GM18909 (cell line): Measurements from ENCODE around the gene GIMAP4.
"Not testable (repeated sequence)": the region's sequence is repeated elsewhere in the genome, so short reads cannot be mapped to it uniquely, and the experiment has no call there.

Experiments used
- ATAC-seq: cut with Tn5 transposase; IDR thresholded peaks from one replicate; pipeline ENCODE4 v1.9.1; 2021; ENCODE audit warnings: mild to moderate bottlenecking; ENCODE audit not compliant: unreplicated experiment, poor library complexity

Gene GIMAP4

DNA sequence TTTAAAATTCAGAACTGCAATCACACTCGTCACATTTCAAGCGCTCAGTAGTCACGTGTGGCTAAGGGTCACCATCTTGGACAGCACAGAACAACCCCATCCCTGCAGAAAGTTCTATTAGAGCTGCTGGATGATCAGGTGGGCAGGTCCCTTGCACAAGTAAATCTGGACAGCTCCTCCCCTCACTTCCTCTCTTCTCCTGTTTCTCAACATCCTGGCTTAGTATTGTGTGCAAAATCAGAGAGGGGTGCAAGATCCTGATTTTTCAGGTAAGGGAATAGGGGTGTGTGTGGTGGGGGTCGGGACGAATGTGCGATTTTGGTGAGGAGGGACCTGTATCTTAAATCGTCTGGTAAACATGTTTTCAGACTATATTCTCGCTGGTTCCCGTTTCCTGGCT is at the start of gene GIMAP4:
TSS of gene GIMAP4 (plus strand) at position 222 of the 400 bp plus-strand sequence. CDS start 2,512 bp downstream, outside the sequence.
- no peak for ATAC-seq

GRCh38 chr7:150519310-150519709 is 47.9 kb upstream of the GIMAP4 start:
- no peak for ATAC-seq

DNA sequence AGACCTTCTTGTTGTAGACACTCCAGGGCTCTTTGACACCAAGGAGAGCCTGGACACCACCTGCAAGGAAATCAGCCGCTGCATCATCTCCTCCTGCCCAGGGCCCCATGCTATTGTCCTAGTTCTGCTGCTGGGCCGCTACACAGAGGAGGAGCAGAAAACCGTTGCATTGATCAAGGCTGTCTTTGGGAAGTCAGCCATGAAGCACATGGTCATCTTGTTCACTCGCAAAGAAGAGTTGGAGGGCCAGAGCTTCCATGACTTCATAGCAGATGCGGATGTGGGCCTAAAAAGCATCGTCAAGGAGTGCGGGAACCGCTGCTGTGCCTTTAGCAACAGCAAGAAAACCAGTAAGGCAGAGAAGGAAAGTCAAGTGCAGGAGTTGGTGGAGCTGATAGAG is 47.0 kb upstream of the GIMAP4 start:
- ATAC-seq, result no peak

GRCh38 chr7:150522931-150523330 is 44.3 kb upstream of the GIMAP4 start:
- ATAC-seq, result not testable (repeated sequence)

GRCh38 chr7:150524018-150524417 is 43.2 kb upstream of the GIMAP4 start:
- ATAC-seq, result no peak

DNA sequence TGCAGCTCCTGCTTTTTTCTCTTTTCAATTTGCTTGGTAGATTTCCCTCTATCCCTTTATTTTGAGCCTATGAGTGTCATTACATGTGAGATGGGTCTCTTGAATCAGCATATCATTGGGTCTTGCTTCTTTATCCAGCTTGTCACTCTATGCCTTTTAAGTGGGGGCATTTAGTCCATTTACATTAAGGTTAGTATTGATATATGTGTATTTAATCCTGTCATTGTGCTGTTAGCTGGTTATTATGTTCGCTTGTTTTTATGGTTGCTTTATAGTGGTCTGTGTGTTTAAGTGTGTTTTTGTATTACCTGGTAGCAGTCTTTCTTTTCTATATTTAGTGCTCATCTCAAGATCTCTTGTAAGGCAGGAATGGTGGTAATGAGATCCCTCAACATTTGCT is 35.5 kb upstream of the GIMAP4 start:
- no peak for ATAC-seq

- no peak for ATAC-seq
Observed at GRCh38 chr7:150538259-150538658, 28.9 kb upstream of the GIMAP4 start.

GRCh38 chr7:150553163-150553562 is 14.0 kb upstream of the GIMAP4 start:
- no peak for ATAC-seq

GRCh38 chr7:150556521-150557138 is 10.6 kb upstream of the GIMAP4 start:
- no peak for ATAC-seq

- no peak for ATAC-seq
Observed at GRCh38 chr7:150560486-150560885, 6.7 kb upstream of the GIMAP4 start.

DNA sequence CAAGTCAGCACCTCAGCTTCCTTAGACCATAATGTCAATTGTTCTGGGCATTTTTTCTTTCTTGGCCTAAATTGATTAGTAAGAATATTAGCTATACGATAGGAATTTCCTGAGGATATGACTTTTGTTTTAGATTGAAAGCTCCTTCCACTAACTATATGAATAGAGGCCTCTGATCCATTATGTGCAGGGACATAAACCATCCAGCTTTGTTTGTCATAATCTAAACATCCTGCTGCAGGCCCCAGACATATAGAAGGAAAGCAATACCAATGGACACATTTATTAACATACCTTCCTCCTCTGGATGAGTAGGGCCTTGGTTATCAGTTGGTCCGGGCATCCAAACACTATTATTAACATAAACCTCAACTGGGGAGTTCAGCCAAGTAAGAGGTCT is 4.3 kb upstream of the GIMAP4 start:
- no peak for ATAC-seq

GRCh38 chr7:150564006-150564405 is 3.2 kb upstream of the GIMAP4 start:
- ATAC-seq, result no peak

GRCh38 chr7:150564566-150564965 is 2.6 kb upstream of the GIMAP4 start:
- no peak for ATAC-seq

DNA sequence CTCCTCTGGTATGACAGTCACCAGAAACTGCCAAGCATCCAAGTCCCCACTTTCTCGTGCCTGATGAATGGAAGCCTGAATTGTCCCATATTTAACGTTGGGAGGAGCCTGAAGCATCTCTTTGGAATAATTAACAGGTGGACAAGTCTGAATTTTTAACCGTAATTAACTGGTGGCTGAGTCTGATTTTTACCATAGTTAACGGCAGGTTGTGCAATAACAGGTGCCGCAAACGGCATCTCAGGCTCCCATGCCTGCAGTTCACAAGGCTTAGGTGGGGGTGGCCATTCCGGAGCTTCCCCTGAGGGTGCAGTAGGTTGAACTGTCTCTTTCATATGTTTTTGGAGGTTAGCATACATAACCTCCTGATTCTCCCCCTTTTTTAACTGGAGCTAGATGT is 2.0 kb upstream of the GIMAP4 start:
- no peak for ATAC-seq

GRCh38 chr7:150566123-150566522 is 1.1 kb upstream of the GIMAP4 start:
- ATAC-seq, result no peak

GRCh38 chr7:150566572-150566971 is 618 bp upstream of the GIMAP4 start:
- no peak for ATAC-seq

- no peak for ATAC-seq
Observed at GRCh38 chr7:150567871-150568301, 696 bp downstream of the GIMAP4 start.

DNA sequence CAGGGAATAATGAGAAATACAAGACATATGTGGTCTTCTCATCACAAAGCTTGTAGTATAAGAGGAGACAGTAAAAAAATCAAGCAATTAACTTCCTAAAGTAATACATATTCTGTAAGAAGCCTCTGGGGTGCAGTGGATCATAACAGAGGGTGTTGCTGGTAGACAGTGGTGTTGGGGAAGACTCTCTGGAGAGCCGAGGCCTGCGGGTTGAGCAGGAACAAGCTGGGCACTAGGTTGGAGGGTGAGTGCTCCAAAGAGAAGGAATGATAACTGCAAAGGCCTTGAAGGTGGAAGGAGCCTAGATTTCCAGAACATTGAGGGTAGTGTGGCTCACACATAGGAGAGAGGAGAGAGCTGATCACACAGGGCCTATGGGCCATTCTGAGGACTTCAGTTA is 1.5 kb downstream of the GIMAP4 start:
- no peak for ATAC-seq

GRCh38 chr7:150569245-150569955 is 2.2 kb downstream of the GIMAP4 start:
- ATAC-seq, result no peak

- ATAC-seq, result no peak
Observed at GRCh38 chr7:150570556-150571465, 3.6 kb downstream of the GIMAP4 start.

DNA sequence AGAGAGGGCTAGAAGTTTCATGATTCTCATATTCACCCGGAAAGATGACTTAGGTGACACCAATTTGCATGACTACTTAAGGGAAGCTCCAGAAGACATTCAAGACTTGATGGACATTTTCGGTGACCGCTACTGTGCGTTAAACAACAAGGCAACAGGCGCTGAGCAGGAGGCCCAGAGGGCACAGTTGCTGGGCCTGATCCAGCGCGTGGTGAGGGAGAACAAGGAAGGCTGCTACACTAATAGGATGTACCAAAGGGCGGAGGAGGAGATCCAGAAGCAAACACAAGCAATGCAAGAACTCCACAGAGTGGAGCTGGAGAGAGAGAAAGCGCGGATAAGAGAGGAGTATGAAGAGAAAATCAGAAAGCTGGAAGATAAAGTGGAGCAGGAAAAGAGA is 5.3 kb downstream of the GIMAP4 start:
- ATAC-seq, result no peak
